Muscle of leg (tissue), 11 donors: ENCODE results near the gene LILRB4. TPM values are rescaled to one million over a fixed set of nuclear protein-coding genes. Genes with fewer than 3 reads are reported as not detected.
"Not testable (repeated sequence)": the region's sequence is repeated elsewhere in the genome, so short reads cannot be mapped to it uniquely, and the experiment has no call there.

Experiments
- DNase-seq: peaks from one replicate; pipeline ENCODE4 v3.0.0; 2013
- H3K27ac ChIP-seq: one replicate; pipeline ENCODE4 v1.5.1; 2013; ENCODE audit warnings: mild to moderate bottlenecking, low read length, control low read depth
- H3K27me3 ChIP-seq: one replicate; pipeline ENCODE4 v1.6.1; 2013; ENCODE audit warnings: low read length; ENCODE audit not compliant: control insufficient read depth, insufficient read depth
- H3K36me3 ChIP-seq: one replicate; pipeline ENCODE4 v1.6.1; 2013; ENCODE audit warnings: low read length; ENCODE audit not compliant: control insufficient read depth, insufficient read depth
- H3K4me1 ChIP-seq: one replicate; pipeline ENCODE4 v1.6.1; 2013; ENCODE audit warnings: low read length; ENCODE audit not compliant: control insufficient read depth, insufficient read depth
- H3K4me3 ChIP-seq: one replicate; pipeline ENCODE4 v1.5.1; 2013; ENCODE audit warnings: low read length, control low read depth
- H3K9me3 ChIP-seq: replicated peaks from 2 replicates; pipeline ENCODE4 v1.6.1; 2013; ENCODE audit warnings: low read depth, low read length; ENCODE audit not compliant: control insufficient read depth
- WGBS: methylation state at CpG from one replicate; pipeline ENCODE4 v1.1.5; 2013; ENCODE audit warnings: missing lambda C conversion rate; ENCODE audit not compliant: insufficient coverage; 5-methylcytosine and 5-hydroxymethylcytosine counted together
- polyA plus RNA-seq, 8 donors: library from polyadenylated mRNA; unstranded; fragments of 120-200 nt; gene quantifications; one replicate each; pipeline versions ENCODE4 v1.2.1 to v1.2.3, GENCODE V29; 2013; ENCODE audit warnings: inconsistent platforms in 1 of 8, low replicate concordance in 1 of 8; ENCODE audit not compliant: insufficient read length in 8 of 8, insufficient read depth in 1 of 8
- total RNA-seq: library from RNA; stranded (reverse); fragments of 120-200 nt; gene quantifications from one replicate; pipeline ENCODE4 v1.2.4, GENCODE V29; 2013

The LILRB4 gene
- total and polyA plus RNA-seq, 9 donors: 0.71 to 2.1 (median 1.2) TPM

GRCh38 chr19:54630262-54630661, 32.5 kb upstream of the LILRB4 start, which contains the start of gene LILRB1:
LILRB1 (plus strand) TSS chr19:54630484; CDS start chr19:54631074, 590 bp downstream.
- not testable (repeated sequence) for H3K36me3 ChIP-seq, H3K4me1 ChIP-seq, H3K27ac ChIP-seq, H3K9me3 ChIP-seq, H3K27me3 ChIP-seq, H3K4me3 ChIP-seq
- peak; percentile 20 for DNase-seq
- WGBS: 66% methylated on average over 7 of the region's 9 CpGs

DNA sequence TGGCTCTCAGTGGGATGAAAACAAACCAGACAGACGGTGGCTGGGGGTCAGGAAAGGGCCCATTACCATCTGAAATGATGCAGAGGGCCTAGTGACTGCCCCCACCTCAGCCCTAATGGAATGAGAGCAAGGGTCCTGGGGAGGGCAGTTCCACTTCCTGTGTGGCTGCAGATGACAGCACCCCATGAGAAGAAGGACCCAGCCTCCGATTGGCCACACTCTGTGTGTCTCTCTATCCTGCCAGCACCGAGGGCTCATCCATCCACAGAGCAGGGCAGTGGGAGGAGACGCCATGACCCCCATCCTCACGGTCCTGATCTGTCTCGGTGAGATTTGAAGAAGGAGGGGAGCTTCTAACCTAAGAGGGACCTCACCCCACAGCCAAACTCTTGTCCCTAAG, 32.0 kb upstream of the LILRB4 start:
- Histone ChIP-seq H3K4me3 (no peak overlapping the region), H3K27me3 (no peaks in the 10 kb centered on the region), H3K9me3 (peaks cover 9% of the 10 kb centered on the region), H3K27ac (no peak overlapping the region), H3K4me1 (no peaks in the 10 kb centered on the region), H3K36me3 (no peaks in the 10 kb centered on the region)
- 0% methylated on average over 1 of the region's 6 CpGs for WGBS
- DNase-seq: no peak

DNA sequence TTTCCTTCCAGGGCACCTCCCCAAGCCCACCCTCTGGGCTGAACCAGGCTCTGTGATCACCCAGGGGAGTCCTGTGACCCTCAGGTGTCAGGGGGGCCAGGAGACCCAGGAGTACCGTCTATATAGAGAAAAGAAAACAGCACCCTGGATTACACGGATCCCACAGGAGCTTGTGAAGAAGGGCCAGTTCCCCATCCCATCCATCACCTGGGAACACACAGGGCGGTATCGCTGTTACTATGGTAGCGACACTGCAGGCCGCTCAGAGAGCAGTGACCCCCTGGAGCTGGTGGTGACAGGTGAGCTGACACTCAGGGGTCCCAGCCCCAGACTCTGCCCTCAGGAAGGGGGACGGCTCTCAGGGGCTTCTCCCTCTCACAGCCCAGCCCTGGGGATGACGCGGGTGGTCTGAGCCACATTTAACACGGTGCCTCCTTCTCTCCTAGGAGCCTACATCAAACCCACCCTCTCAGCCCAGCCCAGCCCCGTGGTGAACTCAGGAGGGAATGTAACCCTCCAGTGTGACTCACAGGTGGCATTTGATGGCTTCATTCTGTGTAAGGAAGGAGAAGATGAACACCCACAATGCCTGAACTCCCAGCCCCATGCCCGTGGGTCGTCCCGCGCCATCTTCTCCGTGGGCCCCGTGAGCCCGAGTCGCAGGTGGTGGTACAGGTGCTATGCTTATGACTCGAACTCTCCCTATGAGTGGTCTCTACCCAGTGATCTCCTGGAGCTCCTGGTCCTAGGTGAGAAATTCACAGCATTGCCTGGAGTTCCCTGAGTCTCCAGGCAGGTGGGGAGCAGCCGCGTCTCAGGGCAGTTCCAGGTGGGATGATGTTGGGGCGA, 31.1 kb upstream of the LILRB4 start:
- H3K27me3 ChIP-seq, H3K27ac ChIP-seq, H3K4me1 ChIP-seq, H3K9me3 ChIP-seq, DNase-seq, H3K4me3 ChIP-seq, H3K36me3 ChIP-seq: not testable (repeated sequence)
- WGBS: 72% methylated on average over 14 of the region's 23 CpGs

GRCh38 chr19:54632517-54632916, 30.3 kb upstream of the LILRB4 start:
- WGBS: 83% methylated on average over 16 of the region's 16 CpGs

GRCh38 chr19:54633401-54633800, 29.4 kb upstream of the LILRB4 start:
- H3K4me3 ChIP-seq: no peak overlapping the region
- H3K27ac ChIP-seq: no peak overlapping the region
- peaks cover 3% of the 10 kb centered on the region for H3K9me3 ChIP-seq
- no peak for DNase-seq
- WGBS: no CpG with 5 or more reads among the region's 7 CpGs
- H3K4me1 ChIP-seq: no peaks in the 10 kb centered on the region
- H3K36me3 ChIP-seq: no peaks in the 10 kb centered on the region
- no peaks in the 10 kb centered on the region for H3K27me3 ChIP-seq

More at GRCh38 chr19:54632517-54632916, 30.3 kb upstream of the LILRB4 start:
- not testable (repeated sequence) for H3K4me1 ChIP-seq, H3K27ac ChIP-seq, DNase-seq, H3K9me3 ChIP-seq, H3K4me3 ChIP-seq, H3K36me3 ChIP-seq, H3K27me3 ChIP-seq

DNA sequence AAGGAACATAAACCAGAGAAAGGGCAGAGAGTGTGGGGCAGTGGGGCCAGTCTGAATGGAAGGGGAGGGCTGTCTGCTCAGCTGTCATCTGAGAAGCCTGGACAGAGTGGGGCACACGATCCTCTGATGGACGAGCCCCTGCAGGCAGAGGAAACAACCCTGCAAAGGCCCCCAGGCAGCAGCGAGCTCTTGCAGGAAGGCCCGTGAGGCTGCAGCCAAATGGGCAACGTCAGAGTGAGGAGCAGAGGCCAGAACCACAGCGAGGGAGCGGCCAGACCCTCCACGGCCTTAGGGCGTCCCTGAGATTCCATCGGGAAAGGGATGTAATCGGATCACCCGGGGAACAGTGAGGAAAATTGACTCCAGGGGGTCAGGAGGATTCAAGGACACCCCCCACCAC, 26.7 kb upstream of the LILRB4 start:
- H3K9me3 ChIP-seq, H3K36me3 ChIP-seq, H3K27me3 ChIP-seq, H3K4me3 ChIP-seq, DNase-seq, H3K4me1 ChIP-seq, H3K27ac ChIP-seq: not testable (repeated sequence)
- 12% methylated on average over 6 of the region's 12 CpGs for WGBS

DNA sequence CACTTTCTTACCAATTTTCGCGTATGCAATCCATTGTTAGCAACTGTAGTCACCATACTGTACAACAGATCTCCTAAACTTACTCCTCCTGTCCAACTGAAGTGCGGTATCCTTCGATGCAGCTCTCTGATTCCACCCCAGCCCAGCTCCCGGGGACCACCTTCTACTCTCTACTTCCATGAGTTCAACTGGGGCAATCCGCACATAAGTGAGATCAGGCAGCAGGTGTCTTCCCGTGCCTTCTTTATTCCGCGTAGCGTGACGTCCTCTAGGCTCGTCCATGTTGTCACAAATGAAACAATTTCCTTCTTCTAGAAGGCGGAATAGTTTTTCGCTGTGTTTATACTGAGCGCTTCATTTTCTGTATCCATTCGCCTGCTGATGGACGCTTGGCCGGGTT, 24.1 kb upstream of the LILRB4 start:
- H3K4me1 ChIP-seq: no peaks in the 10 kb centered on the region
- 83% methylated on average over 13 of the region's 18 CpGs for WGBS
- H3K27me3 ChIP-seq: no peaks in the 10 kb centered on the region
- no peaks in the 10 kb centered on the region for H3K36me3 ChIP-seq
- no peak overlapping the region for H3K4me3 ChIP-seq
- no peak overlapping the region for H3K27ac ChIP-seq
- no peak for DNase-seq
- H3K9me3 ChIP-seq: no peaks in the 10 kb centered on the region

GRCh38 chr19:54642953-54643352, 19.8 kb upstream of the LILRB4 start:
- DNase-seq: peak; percentile 7

DNA sequence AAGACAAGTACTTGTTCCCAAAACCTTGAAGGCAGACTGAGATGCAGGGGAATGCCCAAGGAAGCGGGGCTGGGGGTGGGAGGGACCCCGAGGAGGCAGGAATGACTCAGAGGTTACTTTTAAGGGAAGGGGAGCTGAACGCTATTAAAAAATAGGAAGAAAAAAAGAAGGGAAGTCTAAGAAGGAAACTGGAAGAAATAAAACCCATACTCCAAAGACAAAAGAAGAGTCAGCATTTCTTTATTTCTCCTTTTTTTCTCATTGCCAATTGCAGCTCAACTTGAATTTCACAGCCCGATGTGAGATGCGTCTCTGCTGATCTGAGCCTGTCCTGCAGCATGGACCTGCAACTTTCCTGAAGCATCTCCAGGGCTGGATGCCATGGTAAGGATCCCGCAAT, 19.2 kb upstream of the LILRB4 start:
- DNase-seq: peak; percentile 5
- H3K4me1 ChIP-seq, H3K36me3 ChIP-seq, H3K27me3 ChIP-seq, H3K27ac ChIP-seq, H3K4me3 ChIP-seq, H3K9me3 ChIP-seq: not testable (repeated sequence)
- no CpG with 5 or more reads among the region's 6 CpGs for WGBS

More at GRCh38 chr19:54642953-54643352, 19.8 kb upstream of the LILRB4 start:
- H3K36me3 ChIP-seq, H3K4me1 ChIP-seq, H3K27me3 ChIP-seq, H3K4me3 ChIP-seq, H3K27ac ChIP-seq, H3K9me3 ChIP-seq: not testable (repeated sequence)
- WGBS: 63% methylated on average over 1 of the region's 5 CpGs

GRCh38 chr19:54644056-54644455, 18.7 kb upstream of the LILRB4 start:
- Histone ChIP-seq H3K36me3 (no peaks in the 10 kb centered on the region), H3K27me3 (no peaks in the 10 kb centered on the region), H3K9me3 (no peaks in the 10 kb centered on the region), H3K27ac (no peak overlapping the region), H3K4me3 (no peak overlapping the region), H3K4me1 (no peaks in the 10 kb centered on the region)
- DNase-seq: peak; percentile 57
- WGBS: 50% methylated on average over 1 of the region's 5 CpGs
